NCI-H1417 (cell line): ENCODE data around the gene PAK2.
A peak's percentile ranks its signal among the peaks of the same experiment; 100 is the strongest.
"Not testable (repeated sequence)": the region's sequence is repeated elsewhere in the genome, so short reads cannot be mapped to it uniquely, and the experiment has no call there.

Source experiments
- DNase-seq, 3 experiments: peaks; one replicate each; lab custom pipeline; 2025; lab: John Stamatoyannopoulos, UW

Gene PAK2

GRCh38 chr3:196844235-196845219, 104.9 kb downstream of the PAK2 start:
- DNase-seq, result not testable (repeated sequence)

- not testable (repeated sequence) for DNase-seq
Observed at GRCh38 chr3:196848375-196848774, 108.7 kb downstream of the PAK2 start.

- DNase-seq, result peak in 1 of 3 experiments; percentile 16
Observed at GRCh38 chr3:196849180-196849741, 109.6 kb downstream of the PAK2 start.

GRCh38 chr3:196863000-196863399, 123.3 kb downstream of the PAK2 start:
- DNase-seq, result not testable (repeated sequence)

GRCh38 chr3:196867155-196867506, 127.5 kb downstream of the PAK2 start:
- no peak for DNase-seq

GRCh38 chr3:196867507-196868296, 128.0 kb downstream of the PAK2 start, which contains the start of gene SENP5:
SENP5 (plus strand) TSS chr3:196867920; CDS start chr3:196885182, 17,262 bp downstream.
- DNase-seq, result peak; percentile 92 to 95 (median 94)

- peak in 2 of 3 experiments; percentile 70 to 72 for DNase-seq
Observed at GRCh38 chr3:196868297-196868661, 128.6 kb downstream of the PAK2 start.

GRCh38 chr3:196872316-196872715, 132.7 kb downstream of the PAK2 start:
- DNase-seq, result no peak

GRCh38 chr3:196874511-196875094, 134.9 kb downstream of the PAK2 start:
- not testable (repeated sequence) for DNase-seq

- DNase-seq, result no peak
Observed at GRCh38 chr3:196875258-196875657, 135.6 kb downstream of the PAK2 start.
